Measurements from ENCODE around the gene MSRB2.
"Not testable (repeated sequence)": the region's sequence is repeated elsewhere in the genome, so short reads cannot be mapped to it uniquely, and the experiment has no call there.

MSRB2 gene

GRCh38 chr10:23067337-23067736 lies 28.0 kb upstream of the MSRB2 start:
- H2AFZ ChIP-seq (ENCODE audit: low read depth, low read length, severe bottlenecking) = no peak overlapping the region
- H3K27ac ChIP-seq (ENCODE audit: low read depth, low read length) = no peak overlapping the region
- no peaks in the 10 kb centered on the region for H3F3A ChIP-seq (ENCODE audit: insufficient read depth)
- no peak overlapping the region for H3K9ac ChIP-seq (ENCODE audit: low read length)
- TF ChIP-seq EZH2phosphoT487 (conservative IDR thresholded peaks at IDR 0.05; ENCODE audit: low read length) (no peak), CTCF (IDR thresholded peaks at IDR 0.05; ENCODE audit: insufficient read depth, low read length, poor library complexity, severe bottlenecking) (no peak)
- no peaks in the 10 kb centered on the region for H3K9me2 ChIP-seq (replicated peaks; ENCODE audit: insufficient read depth, low read length)
- H3K79me2 ChIP-seq (ENCODE audit: insufficient read depth, low read length) = no peaks in the 10 kb centered on the region
- H4K20me1 ChIP-seq (ENCODE audit: low read depth, low read length) = no peaks in the 10 kb centered on the region
- no peaks in the 10 kb centered on the region for H3K9me3 ChIP-seq (ENCODE audit: insufficient read depth, low read length)
- H3K4me2 ChIP-seq (ENCODE audit: low read depth, low read length, poor library complexity, severe bottlenecking) = no peak overlapping the region
- H3K4me3 ChIP-seq (ENCODE audit: insufficient read depth, low read length, poor library complexity, severe bottlenecking) = no peak overlapping the region
- H3K27me3 ChIP-seq (ENCODE audit: low read length) = no peaks in the 10 kb centered on the region
- no peaks in the 10 kb centered on the region for H3K36me3 ChIP-seq (ENCODE audit: low read length)

GRCh38 chr10:23067939-23068775 lies 27.2 kb upstream of the MSRB2 start:
- no peaks in the 10 kb centered on the region for H3K36me3 ChIP-seq (ENCODE audit: low read length)

GRCh38 chr10:23069019-23069815 lies 26.2 kb upstream of the MSRB2 start:
- Histone ChIP-seq H3K9me2 (replicated peaks; ENCODE audit: insufficient read depth, low read length) (no peaks in the 10 kb centered on the region), H2AFZ (ENCODE audit: low read depth, low read length, severe bottlenecking) (no peak overlapping the region), H3K27ac (ENCODE audit: low read depth, low read length) (no peak overlapping the region), H3K27me3 (ENCODE audit: low read length) (no peaks in the 10 kb centered on the region), H3K9ac (ENCODE audit: low read length) (no peak overlapping the region), H3K79me2 (ENCODE audit: insufficient read depth, low read length) (no peaks in the 10 kb centered on the region), H3K4me2 (ENCODE audit: low read depth, low read length, poor library complexity, severe bottlenecking) (no peak overlapping the region), H3K9me3 (ENCODE audit: insufficient read depth, low read length) (no peaks in the 10 kb centered on the region), H4K20me1 (ENCODE audit: low read depth, low read length) (no peaks in the 10 kb centered on the region), H3K36me3 (ENCODE audit: low read length) (no peaks in the 10 kb centered on the region), H3K4me3 (ENCODE audit: insufficient read depth, low read length, poor library complexity, severe bottlenecking) (no peak overlapping the region), H3F3A (ENCODE audit: insufficient read depth) (no peaks in the 10 kb centered on the region)
- TF ChIP-seq CTCF (IDR thresholded peaks at IDR 0.05; ENCODE audit: insufficient read depth, low read length, poor library complexity, severe bottlenecking) (no peak), EZH2phosphoT487 (conservative IDR thresholded peaks at IDR 0.05; ENCODE audit: low read length) (no peak)

More at GRCh38 chr10:23067939-23068775, 27.2 kb upstream of the MSRB2 start:
- Histone ChIP-seq H3K9me2 (replicated peaks; ENCODE audit: insufficient read depth, low read length) (no peaks in the 10 kb centered on the region), H2AFZ (ENCODE audit: low read depth, low read length, severe bottlenecking) (no peak overlapping the region), H3K27me3 (ENCODE audit: low read length) (no peaks in the 10 kb centered on the region), H3K4me3 (ENCODE audit: insufficient read depth, low read length, poor library complexity, severe bottlenecking) (no peak overlapping the region), H4K20me1 (ENCODE audit: low read depth, low read length) (no peaks in the 10 kb centered on the region), H3K9me3 (ENCODE audit: insufficient read depth, low read length) (no peaks in the 10 kb centered on the region), H3K9ac (ENCODE audit: low read length) (no peak overlapping the region), H3K79me2 (ENCODE audit: insufficient read depth, low read length) (no peaks in the 10 kb centered on the region), H3K4me2 (ENCODE audit: low read depth, low read length, poor library complexity, severe bottlenecking) (no peak overlapping the region), H3K27ac (ENCODE audit: low read depth, low read length) (no peak overlapping the region), H3F3A (ENCODE audit: insufficient read depth) (no peaks in the 10 kb centered on the region)
- TF ChIP-seq CTCF (IDR thresholded peaks at IDR 0.05; ENCODE audit: insufficient read depth, low read length, poor library complexity, severe bottlenecking) = peak; percentile 95
- no peak for TF ChIP-seq EZH2phosphoT487 (conservative IDR thresholded peaks at IDR 0.05; ENCODE audit: low read length)

- not testable (repeated sequence) for H3K27me3 ChIP-seq (ENCODE audit: low read length); H3K9ac ChIP-seq (ENCODE audit: low read length); H3K36me3 ChIP-seq (ENCODE audit: low read length); H2AFZ ChIP-seq (ENCODE audit: low read depth, low read length, severe bottlenecking); H3K79me2 ChIP-seq (ENCODE audit: insufficient read depth, low read length); H3F3A ChIP-seq (ENCODE audit: insufficient read depth); H3K9me3 ChIP-seq (ENCODE audit: insufficient read depth, low read length); H4K20me1 ChIP-seq (ENCODE audit: low read depth, low read length); H3K27ac ChIP-seq (ENCODE audit: low read depth, low read length); H3K9me2 ChIP-seq (replicated peaks; ENCODE audit: insufficient read depth, low read length); H3K4me2 ChIP-seq (ENCODE audit: low read depth, low read length, poor library complexity, severe bottlenecking); H3K4me3 ChIP-seq (ENCODE audit: insufficient read depth, low read length, poor library complexity, severe bottlenecking)
These were observed 25.1 kb upstream of the MSRB2 start for GRCh38 chr10:23070092-23070912.
